Testis (tissue), 2 donors: ENCODE data around the gene USP36.

Source experiments
- CTCF ChIP-seq, 3 experiments: fragments of 450-650 bp in 2 of 3; fragments of 200-600 bp in 1 of 3; sonication (generic) in 1 of 3; IDR thresholded peaks; one replicate each; pipeline ENCODE4 v1.5.1; 2016 to 2019; ENCODE audit warnings: antibody characterized with exemption in 3 of 3, mild to moderate bottlenecking in 2 of 3, moderate library complexity in 1 of 3
- POLR2A ChIP-seq: fragments of 450-650 bp; IDR thresholded peaks from one replicate; pipeline ENCODE4 v1.6.1; 2017; ENCODE audit warnings: antibody characterized with exemption, mild to moderate bottlenecking, moderate library complexity

- TF ChIP-seq CTCF (IDR thresholded peaks at IDR 0.05), result no peak
- TF ChIP-seq POLR2A, result no peak
Observed at GRCh38 chr17:78751447-78752161, 89.0 kb downstream of the USP36 start.
